T-helper 2 cell treated with Interferon-gamma antibody and Interleukin-4, amounts not matched to agents 100 ng/mL and 5 ng/mL, for 36 hours (primary cell): Measurements from ENCODE around the gene MAD1L1. TPM values are rescaled to one million over a fixed set of nuclear protein-coding genes. Genes with fewer than 3 reads are reported as not detected.

Experiments used
- intact Hi-C: fragments of 100-400 bp; cut with micrococcal nuclease; formaldehyde crosslinking; loops from one replicate; pipeline ENCODE4 v1.15.1; 2023
- total RNA-seq: library from RNA; stranded (reverse); gene quantifications from 2 replicates; pipeline ENCODE4 v1.2.3, GENCODE V29; 2022

The MAD1L1 gene
- total RNA-seq, 1 donor from 2014 or later = 130 TPM

- intact Hi-C loops = no loop called here
Measured at GRCh38 chr7:2181077-2181854, 51.5 kb downstream of the MAD1L1 start.

DNA sequence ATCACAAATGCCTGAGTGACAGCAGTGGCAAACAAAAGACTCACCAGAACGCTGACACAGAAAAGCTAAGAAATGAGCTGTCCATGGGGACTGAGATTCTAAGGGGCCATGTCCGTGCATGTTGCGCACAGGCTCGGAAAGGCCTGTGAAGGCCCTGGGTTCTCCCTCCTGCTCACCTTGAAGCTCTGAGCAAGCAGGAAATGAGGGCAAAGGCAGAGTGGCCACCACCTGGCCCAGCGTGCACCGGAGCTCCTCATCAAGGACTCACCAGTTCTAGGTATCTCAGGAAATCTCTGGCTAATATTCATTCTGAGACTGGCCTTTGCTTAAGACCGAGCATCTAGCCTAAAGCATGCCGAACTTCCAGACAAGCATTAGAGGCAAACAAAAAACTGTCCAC is 52.7 kb downstream of the MAD1L1 start:
- intact Hi-C loops = no loop called here

GRCh38 chr7:2175514-2175913 is 57.2 kb downstream of the MAD1L1 start:
- intact Hi-C loops = no loop called here

DNA sequence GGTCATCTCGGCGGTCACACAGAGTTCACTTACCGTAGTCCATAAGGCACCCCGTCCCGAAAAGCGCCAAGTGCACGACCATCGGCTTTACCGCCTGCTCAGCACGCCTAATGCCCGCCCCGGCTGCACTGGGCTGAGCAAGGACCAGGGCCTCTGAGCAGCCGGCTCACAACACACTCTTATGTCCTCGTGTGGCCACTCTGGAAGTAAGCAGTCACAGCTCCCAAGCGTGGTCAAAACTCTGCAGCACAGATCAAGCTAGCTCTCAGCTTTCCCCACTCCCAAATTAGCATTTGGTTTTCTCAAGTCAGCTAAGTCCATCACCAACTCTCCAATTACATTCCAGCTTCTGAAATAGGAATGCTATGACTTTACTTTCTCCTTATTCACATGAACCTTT is 57.7 kb downstream of the MAD1L1 start:
- intact Hi-C loops = no loop called here

DNA sequence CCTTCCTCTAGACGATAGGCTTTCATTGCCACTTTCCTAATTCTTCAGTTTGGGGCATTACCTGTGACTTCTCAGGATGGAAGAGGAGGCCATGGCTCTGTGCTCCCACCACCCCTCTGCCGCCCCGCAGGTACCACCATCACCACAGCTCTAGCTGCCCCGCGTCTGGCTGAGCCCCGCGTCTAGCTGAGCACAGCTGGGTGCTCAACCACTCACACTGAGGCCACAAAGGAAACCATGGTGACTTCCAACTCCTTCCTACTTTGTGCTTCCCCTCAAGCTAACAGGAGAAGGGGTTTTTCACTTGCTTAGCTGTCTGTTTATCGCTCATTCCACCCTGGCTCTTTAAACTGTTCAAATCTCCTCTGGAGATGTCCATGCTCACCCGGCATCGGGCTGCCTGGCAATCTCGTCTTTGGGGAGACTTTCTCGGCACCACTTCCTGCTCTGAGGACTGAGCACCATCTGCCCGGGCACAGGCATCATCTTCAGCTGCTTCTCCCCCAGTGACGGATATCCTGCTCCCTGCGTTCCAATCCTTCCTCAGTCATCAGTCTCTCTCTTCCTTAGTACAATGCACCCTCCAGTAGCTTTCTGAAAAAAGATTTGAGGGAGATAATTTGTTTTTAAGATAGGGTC is 59.4 kb downstream of the MAD1L1 start:
- intact Hi-C loops = no loop called here

DNA sequence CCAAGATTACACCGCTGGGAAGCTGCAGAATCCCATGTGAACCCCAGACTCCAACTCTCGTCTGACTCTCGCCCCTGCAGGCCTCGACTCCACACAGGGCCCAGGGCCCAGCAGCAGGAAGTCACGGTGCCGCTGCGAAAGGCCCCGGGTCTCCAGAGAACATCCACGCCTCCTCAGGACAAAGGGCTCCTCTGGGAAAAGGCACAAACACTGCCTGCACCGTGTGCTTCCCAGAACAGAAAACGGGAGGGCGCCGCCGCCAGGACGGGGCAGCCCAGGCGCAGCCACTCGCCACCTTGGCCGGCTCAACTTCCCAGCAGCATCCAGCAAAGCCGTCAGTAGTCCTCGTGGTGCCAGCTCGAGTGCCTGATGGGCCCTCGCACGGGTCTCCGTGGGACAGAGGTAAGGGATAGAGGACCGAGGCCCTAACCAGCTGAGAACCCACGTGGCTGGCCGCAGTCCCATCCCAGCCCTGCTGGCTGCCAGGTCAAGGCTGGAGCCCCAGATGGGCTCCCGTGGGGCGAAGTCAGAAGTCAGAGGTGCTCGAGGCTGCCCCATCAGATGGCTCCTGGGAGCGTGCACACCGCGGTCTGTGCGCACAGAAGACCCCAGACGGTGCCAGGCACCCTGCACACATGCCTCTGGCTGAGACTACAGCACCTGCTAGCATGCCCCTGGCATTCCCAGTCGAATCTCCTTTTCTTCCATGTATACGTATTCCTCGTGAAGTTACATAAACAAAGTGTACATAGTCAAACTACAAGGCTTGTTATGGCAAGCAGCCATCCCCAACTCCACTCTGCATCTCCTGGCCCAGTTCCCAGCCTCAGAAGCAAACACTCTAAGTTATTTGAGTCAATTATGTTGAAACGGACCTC is 60.2 kb downstream of the MAD1L1 start:
- intact Hi-C loops = no loop called here

DNA sequence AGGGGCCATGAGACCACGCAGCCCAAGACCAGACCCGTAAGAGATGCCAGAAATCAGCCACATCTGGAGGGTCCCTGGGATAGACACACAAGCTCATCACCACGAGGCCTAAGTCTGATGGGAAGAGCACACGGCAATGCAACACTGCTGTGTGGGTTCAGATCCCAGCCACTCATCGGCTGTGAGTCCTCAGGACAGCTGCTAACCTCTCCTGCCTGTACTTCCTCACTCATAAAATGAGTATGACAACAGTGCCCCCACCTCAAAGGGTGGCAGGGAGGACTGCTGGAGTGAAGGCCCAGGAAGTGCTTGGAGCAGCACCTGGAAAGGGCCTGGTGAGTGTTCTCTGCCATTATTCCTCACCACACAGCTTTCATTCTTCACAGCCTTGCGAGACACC is 60.9 kb downstream of the MAD1L1 start:
- intact Hi-C loops = no loop called here

DNA sequence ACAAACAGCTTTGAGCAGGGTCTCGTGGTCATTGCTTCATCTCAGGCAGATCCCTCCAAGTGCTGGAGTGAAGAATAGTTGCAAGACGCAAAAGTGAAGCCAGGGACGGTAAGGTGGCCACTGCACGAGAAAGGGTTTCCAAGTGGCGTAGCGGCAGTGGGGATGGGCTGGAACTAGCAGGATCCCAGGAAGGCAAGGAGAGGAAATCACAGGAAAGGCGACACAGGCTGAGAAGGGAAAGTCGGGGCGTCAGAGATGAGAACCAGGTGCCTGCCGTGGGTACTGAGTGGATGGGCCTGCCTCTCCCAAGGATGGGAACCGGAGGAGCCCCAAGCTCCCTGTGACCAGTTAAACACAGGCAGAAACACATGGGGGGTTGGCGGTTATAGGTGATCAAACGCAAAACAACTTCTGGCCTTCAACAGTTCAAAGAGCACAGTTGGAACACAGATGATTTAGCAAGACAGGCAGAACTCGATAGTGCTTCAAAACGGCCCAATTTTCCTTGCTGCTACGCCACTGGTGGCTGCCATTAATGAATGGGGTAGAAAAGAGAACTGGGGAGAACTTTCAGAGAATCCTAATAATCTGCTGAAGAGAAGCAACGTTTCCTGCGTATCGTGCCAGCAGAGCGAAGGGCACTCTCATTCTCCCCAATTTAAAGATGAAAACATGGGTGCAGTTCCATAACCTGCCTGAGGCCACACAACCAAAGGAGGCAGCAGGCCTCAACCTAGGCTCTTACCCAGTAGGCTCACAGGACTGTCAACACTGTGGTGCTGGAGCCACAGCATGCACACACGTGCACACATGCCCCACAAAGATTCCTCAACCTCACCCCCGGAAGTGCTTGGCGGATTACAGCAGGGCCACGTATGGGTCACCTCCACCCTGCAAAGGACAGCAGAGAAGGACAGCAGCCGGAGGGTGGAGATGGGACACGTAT is 61.9 kb downstream of the MAD1L1 start:
- intact Hi-C loops = no loop called here

DNA sequence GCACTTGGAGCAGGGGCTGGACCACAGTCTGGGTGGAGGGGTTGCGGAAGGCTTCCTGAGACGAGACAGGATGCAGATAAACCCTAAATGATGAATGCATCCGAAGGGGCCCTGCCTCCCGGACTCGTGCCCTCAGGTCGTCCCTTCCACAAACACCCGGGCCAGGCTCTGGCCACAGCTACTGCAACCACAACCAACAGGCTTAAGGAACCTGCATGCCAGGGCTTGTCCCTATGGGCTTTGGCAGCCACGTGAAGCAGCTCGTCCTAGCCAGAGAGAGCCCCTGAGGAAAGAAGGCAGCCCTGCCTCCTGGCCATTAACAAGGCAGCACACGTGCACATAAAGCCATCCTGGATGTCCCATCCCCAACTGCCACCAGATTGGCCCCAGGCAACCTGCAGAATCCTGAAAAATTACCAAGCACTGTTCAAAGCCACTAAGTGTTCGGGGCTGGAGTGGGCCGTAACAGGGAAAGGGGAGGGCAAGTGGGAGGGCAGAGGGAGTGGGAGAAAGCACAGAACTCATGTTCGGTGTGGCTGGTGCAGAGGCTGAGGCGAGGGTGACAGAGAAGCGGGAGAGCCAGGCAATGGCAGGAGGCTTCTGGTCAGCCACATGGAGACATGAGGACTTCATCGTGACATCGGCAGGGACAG is 62.7 kb downstream of the MAD1L1 start:
- intact Hi-C loops = no loop called here

DNA sequence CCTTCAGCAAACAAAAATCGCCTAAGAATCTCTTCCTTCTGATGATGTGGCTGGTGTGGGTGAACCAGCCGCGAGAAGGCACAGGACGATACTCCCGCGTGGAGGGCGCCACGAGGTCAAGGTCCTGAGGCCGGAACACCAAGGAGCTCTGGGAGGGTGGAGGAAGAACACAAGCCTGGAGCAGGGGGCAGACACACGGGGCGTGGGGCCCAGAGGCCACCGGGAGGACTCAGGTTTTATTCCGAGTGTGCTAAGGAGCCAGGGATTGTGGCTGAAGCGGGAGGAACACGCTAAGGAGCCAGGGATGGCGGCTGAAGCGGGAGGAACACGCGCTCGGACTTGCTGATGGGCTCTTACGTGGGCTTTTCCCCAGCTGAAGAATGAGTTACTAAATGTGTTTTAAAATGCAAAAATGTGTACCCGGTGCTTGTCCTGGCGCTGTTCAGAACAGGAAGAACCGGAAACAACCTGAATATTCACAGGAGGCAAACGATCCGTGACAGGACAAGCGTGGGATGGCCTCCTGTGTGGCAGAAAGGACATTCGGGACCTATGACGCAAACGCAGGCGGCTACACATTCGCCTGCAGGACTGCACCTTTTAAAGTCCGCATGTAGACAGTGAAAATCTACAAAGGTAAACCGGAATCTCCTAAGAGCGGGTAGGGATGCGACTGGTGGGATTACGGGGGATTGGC is 64.0 kb downstream of the MAD1L1 start:
- intact Hi-C loops = no loop called here

DNA sequence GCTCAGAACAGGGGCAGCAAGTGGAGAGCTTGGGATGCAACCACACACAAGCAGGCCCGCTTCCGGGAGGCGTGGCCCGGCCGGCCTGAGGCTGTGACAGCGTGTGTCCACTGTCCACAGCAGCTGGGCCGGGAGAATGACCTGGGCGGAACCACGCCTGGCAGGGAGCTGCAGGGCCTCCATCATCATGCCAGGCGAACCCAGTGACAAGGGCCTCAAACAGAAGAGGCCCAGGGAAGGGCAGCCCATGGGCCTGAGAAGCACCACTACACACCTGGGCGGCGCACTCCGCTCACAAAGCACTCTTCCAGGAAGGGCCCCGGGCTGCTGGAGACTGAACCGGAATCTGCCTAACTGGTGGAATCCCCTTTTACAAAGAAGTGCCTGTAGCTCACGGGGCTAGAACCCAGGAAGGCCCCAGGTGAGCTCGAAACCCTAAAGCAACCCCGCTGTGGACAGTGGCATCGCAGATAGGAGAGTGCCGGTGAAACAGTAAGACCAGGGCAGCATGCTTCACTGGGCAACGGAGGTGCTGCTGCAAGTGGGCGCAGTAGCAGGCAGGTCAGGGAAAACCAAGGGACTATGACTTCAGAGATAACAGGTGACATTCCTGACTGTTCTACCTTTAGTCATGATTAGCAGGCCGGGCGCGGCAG is 66.0 kb downstream of the MAD1L1 start:
- intact Hi-C loops = no loop called here

- intact Hi-C loops = no loop called here
Measured at GRCh38 chr7:2165610-2166594, 66.8 kb downstream of the MAD1L1 start.

DNA sequence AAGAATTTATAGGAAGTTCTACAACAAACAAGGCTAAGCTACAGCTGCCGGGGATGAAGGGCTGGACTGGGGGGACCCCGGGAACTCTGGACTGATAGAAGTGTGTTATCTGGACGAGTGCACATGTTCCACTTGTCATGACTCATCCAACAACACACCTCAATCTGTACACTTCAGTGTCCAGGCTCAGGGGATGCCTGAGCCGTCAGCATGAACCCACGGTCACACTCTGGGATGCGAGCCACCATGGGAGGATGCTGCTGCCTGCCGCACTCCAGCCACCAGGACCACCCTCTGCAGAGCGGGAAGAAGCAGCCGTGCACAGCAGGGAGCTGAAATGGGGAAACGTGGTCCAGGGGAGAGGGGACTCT is 67.5 kb downstream of the MAD1L1 start:
- intact Hi-C loops = no loop called here

- intact Hi-C loops = no loop called here
Measured at GRCh38 chr7:2164646-2165045, 68.1 kb downstream of the MAD1L1 start.

DNA sequence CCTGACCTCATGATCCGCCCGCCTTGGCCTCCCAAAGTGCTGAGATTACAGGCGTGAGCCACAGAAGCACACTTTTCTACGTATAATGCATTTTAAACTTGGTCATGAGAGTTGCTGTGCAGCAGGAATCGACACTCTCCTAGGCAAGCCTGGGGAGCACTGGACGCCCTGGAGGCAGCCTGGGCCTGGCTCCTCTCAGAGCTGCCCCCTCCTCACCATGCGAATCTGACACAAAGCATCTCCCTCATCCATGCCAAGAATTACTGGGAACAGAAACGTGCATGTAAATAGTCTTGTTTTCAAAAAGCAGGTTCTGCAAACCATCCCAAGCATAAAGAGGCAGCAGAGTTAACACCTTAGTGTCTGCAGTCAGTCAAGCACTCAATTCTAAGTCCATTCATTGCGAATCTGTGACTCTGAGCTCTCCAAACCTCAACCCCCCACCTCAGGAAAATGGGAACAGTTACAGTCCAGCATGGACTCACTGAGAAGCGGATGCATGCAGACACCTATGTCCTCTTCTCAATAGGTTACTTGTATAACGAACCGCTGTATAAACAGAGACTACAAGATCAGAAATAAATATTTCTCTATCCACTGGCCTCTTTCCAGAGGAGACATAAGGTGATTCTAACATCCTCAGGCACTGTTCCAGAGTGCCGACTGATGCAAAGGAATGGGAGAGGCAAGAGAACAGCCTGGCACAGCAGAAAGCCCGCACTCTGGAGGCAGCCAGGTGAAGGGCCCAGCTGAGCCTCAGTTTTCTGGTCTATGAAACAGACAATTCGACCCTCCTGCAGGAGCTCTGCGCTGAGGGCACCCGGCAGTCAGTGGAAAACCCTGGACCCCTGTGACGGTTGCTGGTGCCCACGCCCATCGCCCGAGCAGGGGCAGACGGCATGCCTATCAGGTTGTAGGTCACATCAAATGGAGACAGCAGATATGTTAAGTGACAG is 68.9 kb downstream of the MAD1L1 start:
- intact Hi-C loops = no loop called here

DNA sequence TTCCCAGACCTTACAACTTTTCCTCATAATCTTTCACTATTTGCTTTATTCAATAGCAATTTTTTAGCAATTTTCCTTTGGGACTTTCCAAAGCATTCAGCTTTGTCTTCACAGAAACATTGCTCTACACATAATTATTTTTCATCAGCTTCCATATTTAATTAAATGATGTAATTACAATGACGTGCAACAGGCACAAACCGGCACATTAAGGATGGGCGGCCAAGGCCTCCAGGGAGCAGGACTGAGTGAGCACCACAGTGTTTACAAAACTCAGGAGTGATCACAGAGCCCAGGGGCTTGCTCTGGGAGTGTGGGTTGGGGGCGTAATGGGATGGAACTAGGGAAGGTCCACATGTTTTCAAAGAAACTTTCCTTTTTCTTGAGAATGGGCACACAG is 69.8 kb downstream of the MAD1L1 start:
- intact Hi-C loops = no loop called here
